ENCODE measurements around the gene OR2T11.
"Not testable (repeated sequence)": the region's sequence is repeated elsewhere in the genome, so short reads cannot be mapped to it uniquely, and the experiment has no call there.

OR2T11 gene

DNA sequence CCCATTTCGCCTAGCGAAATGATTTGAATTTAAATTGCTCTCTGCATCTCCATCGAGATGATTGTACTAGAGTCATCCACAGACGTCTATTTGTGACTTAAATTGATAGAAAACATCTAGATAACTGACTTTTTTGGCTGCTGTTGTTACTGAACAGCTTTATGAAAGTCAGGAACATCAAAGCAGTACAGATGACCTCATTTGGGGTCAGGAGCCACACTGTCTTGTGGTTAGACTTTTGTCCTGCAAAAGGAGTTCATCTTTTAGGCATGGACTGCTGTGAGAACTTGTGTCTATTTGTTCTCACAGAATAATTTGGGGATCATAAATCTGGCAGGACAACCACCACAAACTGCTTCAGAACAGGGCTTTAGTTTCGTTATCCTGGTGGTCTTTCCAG, 4.8 kb upstream of the OR2T11 start:
- H3K27ac ChIP-seq (ENCODE audit: low read depth, low read length); H3K9me3 ChIP-seq (ENCODE audit: control insufficient read depth, insufficient read depth, low read depth, low read length); H3K27me3 ChIP-seq (ENCODE audit: control insufficient read depth, insufficient read depth, low read length); H3K9ac ChIP-seq (ENCODE audit: low read length); H3K4me3 ChIP-seq (ENCODE audit: low read depth, low read length); H3K36me3 ChIP-seq (ENCODE audit: control insufficient read depth, insufficient read depth, low read length); H3K4me1 ChIP-seq (ENCODE audit: control insufficient read depth, insufficient read depth, low read length): not testable (repeated sequence)

DNA sequence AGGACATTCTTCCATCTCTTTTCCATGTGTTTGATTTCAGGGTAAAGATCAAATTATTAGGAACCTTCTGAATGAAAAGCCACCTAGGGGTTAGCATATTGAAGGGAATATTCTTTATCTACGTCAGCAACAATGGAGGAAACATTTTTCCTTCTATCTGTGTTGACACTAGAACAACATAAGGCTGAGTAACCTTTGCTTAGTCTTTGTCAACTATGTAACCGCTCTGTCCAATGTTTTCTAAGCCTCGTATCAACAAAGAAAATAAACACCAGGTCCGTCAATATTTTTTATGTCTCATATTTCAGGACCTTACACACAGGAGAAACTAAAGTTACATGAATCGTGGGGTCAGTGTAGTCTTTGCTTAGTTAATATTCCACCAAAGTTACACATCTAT, 1.7 kb upstream of the OR2T11 start:
- H3K4me1 ChIP-seq (ENCODE audit: control insufficient read depth, insufficient read depth, low read length); H3K36me3 ChIP-seq (ENCODE audit: control insufficient read depth, insufficient read depth, low read length); H3K27ac ChIP-seq (ENCODE audit: low read depth, low read length); H3K4me3 ChIP-seq (ENCODE audit: low read depth, low read length); H3K9me3 ChIP-seq (ENCODE audit: control insufficient read depth, insufficient read depth, low read depth, low read length); H3K9ac ChIP-seq (ENCODE audit: low read length); H3K27me3 ChIP-seq (ENCODE audit: control insufficient read depth, insufficient read depth, low read length): not testable (repeated sequence)

DNA sequence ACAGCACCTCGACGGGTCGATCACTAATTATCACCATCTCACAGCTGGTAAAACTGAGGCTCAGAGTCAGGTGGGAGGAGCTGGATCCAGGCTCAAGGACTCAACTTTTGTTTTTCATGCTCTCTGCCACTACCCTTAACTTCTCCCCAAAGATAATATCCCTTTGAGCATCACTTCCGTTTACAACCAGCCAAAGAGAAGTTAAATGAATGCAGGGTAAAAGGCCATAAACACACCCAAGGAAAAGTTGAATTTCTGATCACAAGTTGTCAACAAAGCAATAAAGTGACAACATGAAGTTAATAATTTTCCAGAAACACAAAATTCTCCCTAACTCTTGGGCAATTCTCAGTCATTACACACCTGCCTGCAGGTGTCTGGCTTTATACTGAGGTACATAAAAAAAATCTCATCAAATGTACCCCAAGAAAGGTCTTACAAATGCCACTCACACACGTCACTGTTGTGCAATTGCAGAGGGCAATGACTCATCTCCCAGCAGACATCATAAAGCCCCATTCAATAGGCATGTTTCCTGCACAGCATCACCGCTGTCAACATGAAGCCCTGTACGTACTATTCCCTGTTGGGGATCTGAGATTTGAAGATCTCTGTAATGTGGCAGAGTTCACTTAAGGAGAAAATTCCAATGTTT, 3.4 kb downstream of the OR2T11 start:
- H3K4me3 ChIP-seq (ENCODE audit: low read depth, low read length) = no peak overlapping the region
- no peaks in the 10 kb centered on the region for H3K27me3 ChIP-seq (ENCODE audit: control insufficient read depth, insufficient read depth, low read length)
- no peak overlapping the region for H3K9ac ChIP-seq (ENCODE audit: low read length)
- H3K36me3 ChIP-seq (ENCODE audit: control insufficient read depth, insufficient read depth, low read length) = no peaks in the 10 kb centered on the region
- no peak overlapping the region for H3K27ac ChIP-seq (ENCODE audit: low read depth, low read length)
- H3K4me1 ChIP-seq (ENCODE audit: control insufficient read depth, insufficient read depth, low read length) = no peaks in the 10 kb centered on the region
- peaks cover 28% of the 10 kb centered on the region; the same call in 1 of the 2 replicates for H3K9me3 ChIP-seq (ENCODE audit: control insufficient read depth, insufficient read depth, low read depth, low read length)

DNA sequence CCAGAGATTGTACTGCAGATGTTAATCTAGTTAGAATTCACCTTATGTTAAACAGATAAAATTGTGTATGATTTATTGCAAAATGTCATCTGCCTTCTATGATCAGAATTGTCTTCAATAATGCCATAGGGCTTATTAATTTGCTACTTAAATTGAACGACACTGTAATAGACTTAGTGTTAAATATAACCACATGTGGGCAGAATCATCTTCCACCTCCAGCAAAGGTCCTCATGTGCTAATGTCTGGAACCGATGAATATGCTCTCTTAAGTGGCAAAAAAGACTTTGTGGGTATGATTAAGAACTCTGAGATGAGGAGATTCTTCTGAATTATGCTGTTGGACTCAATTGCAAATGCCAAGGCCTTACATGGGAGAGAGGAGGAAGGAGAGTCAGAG, 4.3 kb downstream of the OR2T11 start:
- no peaks in the 10 kb centered on the region for H3K36me3 ChIP-seq (ENCODE audit: control insufficient read depth, insufficient read depth, low read length)
- no peak overlapping the region for H3K4me3 ChIP-seq (ENCODE audit: low read depth, low read length)
- H3K27me3 ChIP-seq (ENCODE audit: control insufficient read depth, insufficient read depth, low read length) = no peaks in the 10 kb centered on the region
- H3K4me1 ChIP-seq (ENCODE audit: control insufficient read depth, insufficient read depth, low read length) = no peaks in the 10 kb centered on the region
- H3K27ac ChIP-seq (ENCODE audit: low read depth, low read length) = no peak overlapping the region
- no peak overlapping the region for H3K9ac ChIP-seq (ENCODE audit: low read length)
- peaks cover 35% of the 10 kb centered on the region; the same call in 1 of the 2 replicates for H3K9me3 ChIP-seq (ENCODE audit: control insufficient read depth, insufficient read depth, low read depth, low read length)

DNA sequence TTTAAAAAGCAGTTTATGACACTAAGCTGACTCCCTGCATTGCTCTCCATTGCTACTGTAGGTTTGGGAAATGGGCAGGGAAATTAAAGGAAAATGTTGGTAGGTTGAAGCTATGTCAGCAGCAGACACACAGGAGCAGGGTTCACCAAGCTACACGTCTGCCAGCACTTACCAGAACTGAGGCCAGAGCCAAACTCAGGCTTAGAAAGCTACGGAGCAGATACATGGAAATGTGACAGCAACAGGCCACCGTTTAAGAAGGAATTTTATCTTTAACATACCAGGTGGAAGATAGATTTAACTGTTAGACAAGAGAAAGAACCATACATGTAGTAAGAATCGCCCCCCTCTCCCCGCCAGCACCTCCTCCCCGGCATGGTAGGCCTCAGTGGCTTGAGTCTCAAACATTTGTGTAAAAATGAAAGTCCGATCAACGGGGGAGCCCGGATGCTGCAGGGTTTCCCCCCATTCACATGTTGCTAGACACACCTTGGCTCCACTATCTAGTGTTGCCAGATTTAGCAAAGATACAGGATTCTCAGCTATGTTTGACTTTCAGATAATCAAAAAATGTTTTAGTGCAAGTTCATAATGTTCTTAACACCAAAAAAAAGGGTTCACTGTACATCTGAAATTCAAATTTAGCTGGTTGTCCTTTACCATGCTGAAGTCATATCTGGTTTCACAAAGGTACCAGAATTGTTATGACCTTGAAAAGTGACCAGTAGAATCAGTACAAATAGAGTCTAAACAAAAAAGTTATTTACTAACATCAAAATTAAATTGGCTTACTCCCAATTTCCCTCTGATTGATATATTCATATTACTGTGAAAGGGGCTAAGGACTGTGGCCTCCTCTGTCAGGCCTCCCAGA, 6.7 kb downstream of the OR2T11 start:
- H3K4me3 ChIP-seq (ENCODE audit: low read depth, low read length) = no peak overlapping the region
- no peak overlapping the region for H3K27ac ChIP-seq (ENCODE audit: low read depth, low read length)
- no peaks in the 10 kb centered on the region for H3K36me3 ChIP-seq (ENCODE audit: control insufficient read depth, insufficient read depth, low read length)
- no peaks in the 10 kb centered on the region for H3K27me3 ChIP-seq (ENCODE audit: control insufficient read depth, insufficient read depth, low read length)
- no peak overlapping the region for H3K9ac ChIP-seq (ENCODE audit: low read length)
- no peaks in the 10 kb centered on the region for H3K4me1 ChIP-seq (ENCODE audit: control insufficient read depth, insufficient read depth, low read length)
- peaks cover 41% of the 10 kb centered on the region; the same call in 1 of the 2 replicates for H3K9me3 ChIP-seq (ENCODE audit: control insufficient read depth, insufficient read depth, low read depth, low read length)

DNA sequence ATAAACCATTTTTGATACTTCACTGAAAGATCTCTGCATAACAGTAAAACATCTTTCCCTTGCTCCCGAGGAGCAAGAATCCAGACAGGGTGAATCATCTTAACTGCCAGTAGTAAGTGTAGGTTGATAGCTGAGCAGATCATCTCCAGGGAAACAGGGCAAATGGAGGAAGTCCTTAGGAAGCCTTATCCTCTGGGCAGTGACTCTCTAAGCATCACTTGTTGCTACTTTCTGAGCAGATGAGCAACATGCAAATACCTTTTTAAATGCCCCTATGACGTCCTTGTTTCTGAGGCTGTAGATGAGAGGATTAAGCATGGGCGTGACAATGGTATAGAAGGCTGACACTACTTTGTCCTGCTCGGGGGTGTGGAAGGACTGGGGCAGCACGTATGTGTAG, 8.9 kb downstream of the OR2T11 start:
- H3K9me3 ChIP-seq (ENCODE audit: control insufficient read depth, insufficient read depth, low read depth, low read length) = peaks cover 42% of the 10 kb centered on the region; the same call in 1 of the 2 replicates
- H3K4me3 ChIP-seq (ENCODE audit: low read depth, low read length) = no peak overlapping the region
- H3K27ac ChIP-seq (ENCODE audit: low read depth, low read length) = no peak overlapping the region
- no peaks in the 10 kb centered on the region for H3K27me3 ChIP-seq (ENCODE audit: control insufficient read depth, insufficient read depth, low read length)
- H3K36me3 ChIP-seq (ENCODE audit: control insufficient read depth, insufficient read depth, low read length) = no peaks in the 10 kb centered on the region
- H3K4me1 ChIP-seq (ENCODE audit: control insufficient read depth, insufficient read depth, low read length) = no peaks in the 10 kb centered on the region
- H3K9ac ChIP-seq (ENCODE audit: low read length) = no peak overlapping the region

DNA sequence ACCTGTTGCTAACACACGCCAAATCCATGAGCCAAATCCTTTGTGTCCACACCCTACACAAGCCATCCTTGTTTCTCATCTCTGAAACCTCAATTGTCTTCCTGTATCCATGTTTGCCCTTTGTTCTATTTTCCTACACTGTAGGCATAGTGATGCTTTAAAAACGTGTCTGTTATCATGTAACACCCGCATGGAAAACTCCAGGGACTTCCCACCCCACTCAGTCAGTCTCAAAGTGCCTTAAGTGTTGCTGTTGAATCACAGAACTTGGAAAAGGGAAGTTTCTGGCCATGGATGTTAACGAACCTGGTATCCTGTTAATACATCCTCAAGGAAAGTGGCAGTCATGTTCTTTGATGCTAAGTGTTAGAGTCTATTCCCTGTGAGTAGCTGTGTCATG, 9.7 kb downstream of the OR2T11 start:
- no peaks in the 10 kb centered on the region for H3K36me3 ChIP-seq (ENCODE audit: control insufficient read depth, insufficient read depth, low read length)
- H3K4me1 ChIP-seq (ENCODE audit: control insufficient read depth, insufficient read depth, low read length) = no peaks in the 10 kb centered on the region
- H3K27ac ChIP-seq (ENCODE audit: low read depth, low read length) = no peak overlapping the region
- H3K4me3 ChIP-seq (ENCODE audit: low read depth, low read length) = no peak overlapping the region
- peaks cover 40% of the 10 kb centered on the region; the same call in 1 of the 2 replicates for H3K9me3 ChIP-seq (ENCODE audit: control insufficient read depth, insufficient read depth, low read depth, low read length)
- no peaks in the 10 kb centered on the region for H3K27me3 ChIP-seq (ENCODE audit: control insufficient read depth, insufficient read depth, low read length)
- no peak overlapping the region for H3K9ac ChIP-seq (ENCODE audit: low read length)

DNA sequence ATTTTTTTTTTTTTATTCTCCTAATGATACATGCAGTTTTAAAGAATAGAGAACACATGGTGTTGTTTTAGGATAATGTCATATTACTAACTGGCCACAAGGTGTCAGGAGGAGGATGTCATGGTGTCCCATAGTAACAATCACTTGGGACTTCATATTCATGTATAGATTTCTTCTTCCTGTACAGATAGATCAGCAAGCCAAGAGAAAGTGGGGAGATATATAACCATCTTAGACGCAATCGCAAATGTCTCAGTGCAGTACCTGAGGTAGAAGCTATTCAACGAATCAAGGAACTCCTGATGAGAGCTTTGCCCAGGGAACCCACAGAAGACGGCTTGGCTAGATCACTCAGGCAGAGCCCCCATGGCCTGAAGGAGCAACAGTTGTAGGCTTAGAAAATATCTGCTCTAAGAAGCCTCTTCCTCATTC, 12.3 kb downstream of the OR2T11 start:
- Histone ChIP-seq H3K27ac (ENCODE audit: low read depth, low read length) (no peak overlapping the region), H3K4me1 (ENCODE audit: control insufficient read depth, insufficient read depth, low read length) (no peaks in the 10 kb centered on the region), H3K4me3 (ENCODE audit: low read depth, low read length) (no peak overlapping the region), H3K9ac (ENCODE audit: low read length) (no peak overlapping the region), H3K36me3 (ENCODE audit: control insufficient read depth, insufficient read depth, low read length) (no peaks in the 10 kb centered on the region), H3K27me3 (ENCODE audit: control insufficient read depth, insufficient read depth, low read length) (no peaks in the 10 kb centered on the region), H3K9me3 (ENCODE audit: control insufficient read depth, insufficient read depth, low read depth, low read length) (peaks cover 35% of the 10 kb centered on the region; the same call in 1 of the 2 replicates)

DNA sequence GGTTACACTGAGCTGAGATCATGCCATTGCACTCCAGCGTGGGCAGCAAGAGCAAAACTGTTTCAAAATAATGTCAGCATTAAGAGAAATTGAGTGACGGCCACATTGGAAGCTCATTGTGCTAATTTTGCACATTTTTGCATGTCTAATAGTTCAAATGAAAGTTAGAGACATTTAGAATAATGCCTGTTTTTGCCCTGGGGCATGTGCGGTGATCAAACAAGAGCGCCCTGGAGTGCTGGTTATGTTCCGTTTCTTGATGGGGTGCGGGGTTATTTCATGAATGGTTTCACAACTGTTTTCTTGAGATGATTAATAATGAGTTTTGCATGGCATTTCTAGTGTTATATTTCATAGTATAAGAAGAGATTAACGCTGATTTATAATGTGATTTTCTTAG, 13.1 kb downstream of the OR2T11 start:
- Histone ChIP-seq H3K9me3 (ENCODE audit: control insufficient read depth, insufficient read depth, low read depth, low read length) (peaks cover 29% of the 10 kb centered on the region; the same call in 1 of the 2 replicates), H3K4me1 (ENCODE audit: control insufficient read depth, insufficient read depth, low read length) (no peaks in the 10 kb centered on the region), H3K36me3 (ENCODE audit: control insufficient read depth, insufficient read depth, low read length) (no peaks in the 10 kb centered on the region), H3K27ac (ENCODE audit: low read depth, low read length) (no peak overlapping the region), H3K4me3 (ENCODE audit: low read depth, low read length) (no peak overlapping the region), H3K9ac (ENCODE audit: low read length) (no peak overlapping the region), H3K27me3 (ENCODE audit: control insufficient read depth, insufficient read depth, low read length) (no peaks in the 10 kb centered on the region)

DNA sequence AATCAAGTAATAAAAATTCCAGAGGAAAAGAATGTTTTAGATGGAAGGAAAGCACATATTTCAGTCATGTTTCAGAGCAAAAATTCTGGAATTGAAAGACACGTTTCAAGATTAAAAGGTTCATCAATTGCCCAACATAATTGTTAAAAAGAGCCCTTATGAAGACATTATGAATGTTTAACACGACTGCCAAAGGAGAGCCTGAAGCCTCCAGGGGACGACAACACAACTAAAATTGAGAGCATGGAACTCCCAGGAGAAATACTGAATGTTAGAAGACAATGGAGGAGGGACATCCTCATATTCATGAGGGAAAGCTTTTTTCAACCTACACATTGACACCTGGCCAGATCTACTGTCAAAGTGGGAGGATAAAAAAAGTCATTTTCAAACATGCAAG, 16.0 kb downstream of the OR2T11 start:
- H3K4me1 ChIP-seq (ENCODE audit: control insufficient read depth, insufficient read depth, low read length) = no peaks in the 10 kb centered on the region
- H3K4me3 ChIP-seq (ENCODE audit: low read depth, low read length) = no peak overlapping the region
- H3K27ac ChIP-seq (ENCODE audit: low read depth, low read length) = no peak overlapping the region
- peaks cover 30% of the 10 kb centered on the region; the same call in 1 of the 2 replicates for H3K9me3 ChIP-seq (ENCODE audit: control insufficient read depth, insufficient read depth, low read depth, low read length)
- H3K9ac ChIP-seq (ENCODE audit: low read length) = no peak overlapping the region
- H3K27me3 ChIP-seq (ENCODE audit: control insufficient read depth, insufficient read depth, low read length) = no peaks in the 10 kb centered on the region
- H3K36me3 ChIP-seq (ENCODE audit: control insufficient read depth, insufficient read depth, low read length) = no peaks in the 10 kb centered on the region

DNA sequence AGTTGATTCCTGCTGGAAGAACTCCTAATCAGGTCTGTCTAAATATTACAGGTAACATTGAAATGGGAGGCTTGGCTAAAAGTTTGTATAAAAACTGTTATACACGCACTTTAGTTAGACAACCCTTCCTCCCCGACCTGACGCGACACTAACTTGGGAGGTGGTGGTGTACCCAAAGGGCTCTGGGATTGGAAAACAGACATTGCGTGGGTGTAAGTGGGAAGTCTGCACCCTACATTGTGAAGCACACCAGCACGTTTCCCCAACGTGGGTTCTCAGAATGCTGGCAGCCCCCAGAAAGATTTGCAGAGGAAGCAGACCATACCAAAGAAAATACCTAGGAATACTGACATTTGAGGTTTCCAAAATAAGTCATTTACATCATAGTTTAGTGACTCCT, 16.8 kb downstream of the OR2T11 start:
- no peaks in the 10 kb centered on the region for H3K27me3 ChIP-seq (ENCODE audit: control insufficient read depth, insufficient read depth, low read length)
- H3K4me1 ChIP-seq (ENCODE audit: control insufficient read depth, insufficient read depth, low read length) = no peaks in the 10 kb centered on the region
- H3K4me3 ChIP-seq (ENCODE audit: low read depth, low read length) = no peak overlapping the region
- H3K9me3 ChIP-seq (ENCODE audit: control insufficient read depth, insufficient read depth, low read depth, low read length) = peaks cover 34% of the 10 kb centered on the region; the same call in 1 of the 2 replicates
- H3K27ac ChIP-seq (ENCODE audit: low read depth, low read length) = no peak overlapping the region
- no peak overlapping the region for H3K9ac ChIP-seq (ENCODE audit: low read length)
- H3K36me3 ChIP-seq (ENCODE audit: control insufficient read depth, insufficient read depth, low read length) = no peaks in the 10 kb centered on the region
